Heart left ventricle (tissue), 13 donors: ENCODE results near the gene PPT2.

ENCODE experiments used
- POLR2A ChIP-seq, 2 donors: fragments of 450-650 bp; IDR thresholded peaks; one replicate each; pipeline ENCODE4 v1.6.1; 2017; ENCODE audit warnings: antibody characterized with exemption in 2 of 2, mild to moderate bottlenecking in 2 of 2, moderate library complexity in 2 of 2
- TF ChIP-seq, protein P1 (sequence below), 12 donors: fragments of 200-600 bp; sonication (generic) in 4 of 12; IDR thresholded peaks; one replicate each; pipeline versions ENCODE4 v1.5.0 to v1.8.0; 2018 to 2022; ENCODE audit warnings: antibody characterized with exemption in 12 of 12, mild to moderate bottlenecking in 5 of 12
- donor health status: ischemic (EF 13 %, LVEDD 7.1; RV severe dilation, severe dysfunction).
- donor health status: DM: no; HTN: yes; CAD: no.
- donor health status: DM: no; HTN: no; CAD: no.
- donor health status: ischemic (EF 25% LVEDD 6.9; RV normal size, moderate dysfunction).
- donor health status: ischemic (EF 25% LVEDD 5.7; RV mildly dilated, moderate dysfunction).
- donor health status: ischemic (EF 35%, LVEDD 5.7; RV mildly dilated, moderate dysfunction).
- donor health status: nonischemic (EF 11% LVEDD 7.7; RV severe dilation, severe dysfunction).
- donor health status: DM: yes; HTN: yes; CAD: no.
- donor health status: PGD.
- donor health status: ischemic (EF 29% LVEDD 5.4; RV normal size, mild dysfunction).
- donor health status: nonischemic (EF 23%, LVEDD 6.1; RV moderate dilation, normal function).

- TF ChIP-seq, protein P1, sequence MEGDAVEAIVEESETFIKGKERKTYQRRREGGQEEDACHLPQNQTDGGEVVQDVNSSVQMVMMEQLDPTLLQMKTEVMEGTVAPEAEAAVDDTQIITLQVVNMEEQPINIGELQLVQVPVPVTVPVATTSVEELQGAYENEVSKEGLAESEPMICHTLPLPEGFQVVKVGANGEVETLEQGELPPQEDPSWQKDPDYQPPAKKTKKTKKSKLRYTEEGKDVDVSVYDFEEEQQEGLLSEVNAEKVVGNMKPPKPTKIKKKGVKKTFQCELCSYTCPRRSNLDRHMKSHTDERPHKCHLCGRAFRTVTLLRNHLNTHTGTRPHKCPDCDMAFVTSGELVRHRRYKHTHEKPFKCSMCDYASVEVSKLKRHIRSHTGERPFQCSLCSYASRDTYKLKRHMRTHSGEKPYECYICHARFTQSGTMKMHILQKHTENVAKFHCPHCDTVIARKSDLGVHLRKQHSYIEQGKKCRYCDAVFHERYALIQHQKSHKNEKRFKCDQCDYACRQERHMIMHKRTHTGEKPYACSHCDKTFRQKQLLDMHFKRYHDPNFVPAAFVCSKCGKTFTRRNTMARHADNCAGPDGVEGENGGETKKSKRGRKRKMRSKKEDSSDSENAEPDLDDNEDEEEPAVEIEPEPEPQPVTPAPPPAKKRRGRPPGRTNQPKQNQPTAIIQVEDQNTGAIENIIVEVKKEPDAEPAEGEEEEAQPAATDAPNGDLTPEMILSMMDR (IDR thresholded peaks at IDR 0.05) = peak in 9 of 12 donors; percentile 8 to 57 (median 37)
- no peak for TF ChIP-seq POLR2A (IDR thresholded peaks at IDR 0.05)
Measured at GRCh38 chr6:32113386-32114352, 40.3 kb upstream of the PPT2 start.
